ENCODE data around the gene FEM1B.
"Not testable (repeated sequence)": the region's sequence is repeated elsewhere in the genome, so short reads cannot be mapped to it uniquely, and the experiment has no call there.

FEM1B gene

DNA sequence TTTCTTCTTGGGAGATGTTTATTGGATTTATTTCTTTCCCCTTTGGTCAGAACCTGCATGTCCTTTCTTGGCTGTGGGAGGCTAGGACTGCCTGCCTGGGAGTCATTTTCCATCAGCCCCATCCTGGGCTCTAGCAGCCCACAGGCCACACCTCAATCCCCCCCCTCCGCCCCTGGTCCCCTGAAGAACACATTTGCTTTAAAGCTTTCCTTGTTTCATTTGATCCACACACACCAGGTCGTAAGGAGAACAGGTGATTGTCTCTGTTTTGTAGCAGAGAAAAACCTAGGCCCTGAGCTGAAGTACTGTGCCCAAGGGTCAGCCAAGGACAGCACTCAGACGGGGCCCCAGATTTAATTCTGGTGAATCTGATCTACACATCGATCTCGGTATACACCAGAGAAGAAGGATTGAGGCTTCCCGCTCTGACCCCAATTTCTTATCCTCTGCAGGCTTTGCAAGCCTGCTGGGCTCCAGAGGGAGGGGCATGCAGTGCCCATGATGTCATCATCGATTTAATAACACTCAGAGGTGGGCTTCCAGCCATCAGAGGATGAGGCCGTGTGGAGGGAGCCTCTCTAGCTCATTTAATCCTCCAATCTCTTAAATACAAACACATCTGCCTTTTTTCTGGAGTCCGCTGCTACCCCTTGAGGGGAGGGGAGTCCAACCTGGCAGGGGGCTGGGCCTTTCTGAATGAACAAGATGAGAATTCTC, 46.3 kb upstream of the FEM1B start:
- TF ChIP-seq, protein P1, sequence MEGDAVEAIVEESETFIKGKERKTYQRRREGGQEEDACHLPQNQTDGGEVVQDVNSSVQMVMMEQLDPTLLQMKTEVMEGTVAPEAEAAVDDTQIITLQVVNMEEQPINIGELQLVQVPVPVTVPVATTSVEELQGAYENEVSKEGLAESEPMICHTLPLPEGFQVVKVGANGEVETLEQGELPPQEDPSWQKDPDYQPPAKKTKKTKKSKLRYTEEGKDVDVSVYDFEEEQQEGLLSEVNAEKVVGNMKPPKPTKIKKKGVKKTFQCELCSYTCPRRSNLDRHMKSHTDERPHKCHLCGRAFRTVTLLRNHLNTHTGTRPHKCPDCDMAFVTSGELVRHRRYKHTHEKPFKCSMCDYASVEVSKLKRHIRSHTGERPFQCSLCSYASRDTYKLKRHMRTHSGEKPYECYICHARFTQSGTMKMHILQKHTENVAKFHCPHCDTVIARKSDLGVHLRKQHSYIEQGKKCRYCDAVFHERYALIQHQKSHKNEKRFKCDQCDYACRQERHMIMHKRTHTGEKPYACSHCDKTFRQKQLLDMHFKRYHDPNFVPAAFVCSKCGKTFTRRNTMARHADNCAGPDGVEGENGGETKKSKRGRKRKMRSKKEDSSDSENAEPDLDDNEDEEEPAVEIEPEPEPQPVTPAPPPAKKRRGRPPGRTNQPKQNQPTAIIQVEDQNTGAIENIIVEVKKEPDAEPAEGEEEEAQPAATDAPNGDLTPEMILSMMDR (conservative IDR thresholded peaks at IDR 0.05; ENCODE audit: low read depth, low read length), result no peak
- H3K4me3 ChIP-seq (ENCODE audit: low read length), result no peak overlapping the region
- DNase-seq (ENCODE audit: low read depth), result no peak

DNA sequence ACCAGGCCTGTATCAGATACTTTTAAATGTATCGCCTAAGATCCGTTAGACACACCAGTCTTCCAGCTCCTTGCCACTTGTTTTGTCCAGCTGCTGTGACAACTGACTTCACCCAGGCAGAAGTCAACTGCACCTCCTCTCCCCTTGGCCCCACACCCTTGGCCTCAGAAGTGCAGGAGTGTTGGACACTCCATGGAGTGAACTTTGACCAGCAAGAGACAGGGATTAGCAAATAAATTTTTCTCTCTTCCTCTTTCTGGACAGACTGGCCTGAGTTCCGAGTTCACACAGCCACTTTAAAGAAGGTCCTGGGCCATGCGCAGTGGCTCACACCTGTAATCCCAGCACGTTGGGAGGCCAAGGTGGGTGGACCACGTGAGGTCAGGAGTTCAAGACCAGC, 45.1 kb upstream of the FEM1B start:
- TF ChIP-seq, protein P1 (conservative IDR thresholded peaks at IDR 0.05; ENCODE audit: low read depth, low read length), result no peak
- H3K4me3 ChIP-seq (ENCODE audit: low read length), result no peak overlapping the region
- DNase-seq (ENCODE audit: low read depth), result no peak

DNA sequence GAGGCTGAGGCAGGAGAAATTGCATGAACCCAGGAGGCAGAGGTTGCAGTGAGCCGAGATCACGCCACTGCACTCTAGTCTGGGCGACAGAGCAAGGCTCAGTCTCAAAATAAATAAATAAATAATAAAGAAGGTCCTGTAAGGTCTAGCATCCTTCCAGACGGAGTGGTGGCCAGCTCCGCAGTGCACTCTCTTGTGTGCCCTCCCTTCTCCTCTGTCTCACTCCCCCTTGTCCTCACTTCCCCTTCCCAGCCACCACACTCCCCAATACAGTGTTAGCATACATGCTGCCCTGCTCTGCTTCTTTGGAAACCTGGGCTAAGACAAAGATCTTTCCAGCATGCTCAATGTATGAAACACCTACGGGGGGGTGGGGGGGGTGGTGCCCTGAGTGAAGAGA, 44.6 kb upstream of the FEM1B start:
- DNase-seq (ENCODE audit: low read depth), result no peak
- no peak overlapping the region for H3K4me3 ChIP-seq (ENCODE audit: low read length)
- TF ChIP-seq, protein P1 (conservative IDR thresholded peaks at IDR 0.05; ENCODE audit: low read depth, low read length), result no peak

DNA sequence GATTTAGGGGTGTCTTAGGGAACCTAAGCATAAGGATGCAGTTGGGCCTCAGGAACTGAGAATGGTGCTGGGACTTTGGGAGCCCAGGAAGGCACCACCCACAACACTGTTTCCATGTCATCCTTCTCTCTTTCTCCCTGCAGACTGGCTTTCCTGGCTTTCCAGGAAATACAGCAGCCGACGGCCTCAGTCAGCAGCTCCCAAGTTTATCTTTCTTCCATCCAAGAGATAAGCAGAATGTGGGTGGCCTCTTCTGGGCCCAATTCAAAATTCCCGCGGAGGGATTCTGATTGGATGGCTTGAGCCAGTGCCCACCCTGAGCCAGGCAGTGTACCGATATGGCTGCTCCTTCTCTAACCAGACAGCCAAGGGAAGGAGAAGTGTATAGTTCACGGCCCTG, 43.5 kb upstream of the FEM1B start:
- no peak for DNase-seq (ENCODE audit: low read depth)
- TF ChIP-seq, protein P1 (conservative IDR thresholded peaks at IDR 0.05; ENCODE audit: low read depth, low read length), result no peak
- H3K4me3 ChIP-seq (ENCODE audit: low read length), result no peak overlapping the region

DNA sequence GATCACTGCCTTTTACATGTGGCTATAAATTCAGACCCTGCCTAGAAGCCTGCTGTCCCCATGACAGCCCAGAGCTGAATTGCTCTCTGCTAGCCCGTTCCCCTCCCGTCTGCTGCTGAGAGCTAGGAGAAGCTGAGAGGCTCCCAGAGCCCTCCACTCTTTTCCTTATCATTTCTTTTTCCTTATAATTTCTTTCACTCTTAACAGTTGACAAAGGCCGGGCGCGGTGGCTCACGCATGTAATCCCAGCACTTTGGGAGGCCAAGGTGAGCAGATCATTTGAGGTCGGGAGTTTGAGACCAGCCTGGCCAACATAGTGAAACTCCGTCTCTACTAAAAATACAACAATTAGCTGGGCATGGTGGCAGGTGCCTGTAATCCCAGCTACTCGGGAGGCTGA, 43.0 kb upstream of the FEM1B start:
- not testable (repeated sequence) for H3K4me3 ChIP-seq (ENCODE audit: low read length); DNase-seq (ENCODE audit: low read depth)

DNA sequence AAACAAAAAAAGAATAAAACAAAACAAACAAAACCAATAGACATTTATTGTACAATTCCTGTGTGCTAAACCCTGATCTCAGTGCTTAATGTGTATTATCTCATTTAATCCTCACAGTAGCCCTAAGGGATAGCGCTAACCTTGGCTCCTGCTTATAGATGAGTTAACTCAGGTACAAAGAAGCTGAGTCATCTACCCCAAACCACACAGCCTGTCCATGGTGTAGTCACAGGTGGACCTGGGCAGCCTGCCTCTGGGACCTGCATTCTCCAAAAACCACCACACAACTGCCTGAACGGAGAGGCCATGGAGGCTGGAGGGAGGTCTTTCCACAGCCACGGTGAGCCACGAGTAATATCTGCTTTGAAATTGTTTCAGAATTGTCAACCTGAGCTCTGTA, 42.5 kb upstream of the FEM1B start:
- no peak overlapping the region for H3K4me3 ChIP-seq (ENCODE audit: low read length)
- no peak for DNase-seq (ENCODE audit: low read depth)
- TF ChIP-seq, protein P1 (conservative IDR thresholded peaks at IDR 0.05; ENCODE audit: low read depth, low read length), result no peak

DNA sequence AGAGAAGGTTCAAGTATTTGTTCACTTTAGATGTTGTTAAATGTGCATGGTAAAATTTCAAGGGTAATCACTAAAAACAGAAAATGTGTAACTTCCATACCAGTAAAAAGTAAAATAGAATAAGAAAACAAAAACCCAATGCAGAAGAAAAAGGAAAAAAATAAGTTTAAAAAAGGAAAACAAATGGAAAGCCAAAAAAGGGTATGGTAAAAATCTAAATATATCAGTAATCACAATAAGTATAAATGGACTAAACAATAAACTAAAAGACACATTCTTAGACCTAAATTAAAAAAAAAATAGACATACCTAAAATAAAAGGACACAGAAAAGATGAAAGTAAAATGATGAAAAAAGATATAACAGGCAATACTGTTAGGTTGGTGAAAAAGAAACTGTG, 38.5 kb upstream of the FEM1B start:
- no peak overlapping the region for H3K4me3 ChIP-seq (ENCODE audit: low read length)
- no peak for DNase-seq (ENCODE audit: low read depth)
- TF ChIP-seq, protein P1 (conservative IDR thresholded peaks at IDR 0.05; ENCODE audit: low read depth, low read length), result no peak

Data from retinal pigment epithelial cell (primary cell).